GM19328 (cell line): ENCODE measurements around the gene UGDH.
"Not testable (repeated sequence)": the region's sequence is repeated elsewhere in the genome, so short reads cannot be mapped to it uniquely, and the experiment has no call there.

Experiments used
- ATAC-seq: cut with Tn5 transposase; IDR thresholded peaks from one replicate; pipeline ENCODE4 v1.9.1; 2021; ENCODE audit warnings: mild to moderate bottlenecking, moderate library complexity; ENCODE audit not compliant: unreplicated experiment

The UGDH gene

DNA sequence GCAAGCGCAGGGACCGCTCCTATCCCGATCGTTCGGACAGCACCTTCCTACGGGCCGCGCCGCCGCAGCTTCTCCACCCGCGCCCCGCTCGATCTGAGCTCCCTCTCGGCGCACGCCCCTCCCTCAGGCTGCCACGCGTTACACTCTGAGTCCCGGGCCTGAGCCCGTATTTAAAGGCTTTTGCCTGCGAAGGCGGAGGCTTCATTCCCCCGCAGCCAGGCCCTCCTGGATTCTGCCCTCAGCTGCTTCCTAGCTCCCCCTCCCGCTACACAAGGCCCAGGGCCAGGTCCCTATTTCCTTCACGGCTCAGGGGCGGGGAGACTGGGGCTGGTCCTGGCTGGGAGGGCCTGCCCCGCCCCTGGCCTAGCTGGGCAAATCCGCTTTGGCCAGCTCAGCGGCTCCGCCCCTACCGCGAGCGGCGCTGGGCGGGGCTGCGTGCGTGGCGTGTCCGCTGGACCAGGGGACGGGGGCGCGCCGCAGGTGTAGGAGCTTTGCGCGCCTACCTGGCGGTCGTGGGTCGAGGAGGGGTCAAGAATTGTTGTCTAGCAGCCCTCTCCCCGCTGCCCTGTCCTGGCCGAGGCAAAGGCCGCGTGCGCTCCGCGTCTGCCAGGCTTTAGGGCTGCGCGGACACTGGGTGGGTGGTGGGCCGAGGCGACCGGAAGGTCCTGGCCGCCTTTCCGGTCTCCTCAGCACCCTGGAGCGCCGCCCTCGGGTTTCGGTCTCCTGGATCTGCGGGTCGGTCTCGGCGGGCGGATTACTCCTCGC lies at the start of gene UGDH:
TSS of gene UGDH (minus strand) at position 144 of the 765 bp plus-strand sequence. CDS start 5,927 bp downstream, outside the sequence.
- peak; percentile 98 for ATAC-seq

- no peak for ATAC-seq
Observed at GRCh38 chr4:39574946-39575345, 47.7 kb upstream of the UGDH start.

DNA sequence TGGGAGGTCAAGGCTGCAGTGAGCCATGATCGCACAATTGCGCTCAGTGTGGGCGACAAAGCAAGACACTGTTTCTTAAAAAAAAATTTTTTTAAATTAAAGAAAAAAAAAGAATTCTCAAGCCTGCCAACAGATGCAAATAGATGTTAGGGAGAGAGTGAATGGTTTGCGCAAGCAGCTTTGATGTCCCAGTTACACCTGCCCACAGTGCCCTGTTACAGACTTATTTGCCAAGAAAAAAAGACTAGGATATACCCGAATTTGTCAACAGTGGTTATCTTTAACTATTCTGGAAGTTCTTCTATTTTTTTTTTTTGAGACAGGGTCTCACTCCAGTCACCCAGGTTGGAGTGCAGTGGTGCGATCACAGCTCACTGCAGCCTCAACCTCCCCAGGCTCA lies 44.3 kb upstream of the UGDH start:
- no peak for ATAC-seq

- ATAC-seq: no peak
Observed at GRCh38 chr4:39571054-39571453, 43.8 kb upstream of the UGDH start.

DNA sequence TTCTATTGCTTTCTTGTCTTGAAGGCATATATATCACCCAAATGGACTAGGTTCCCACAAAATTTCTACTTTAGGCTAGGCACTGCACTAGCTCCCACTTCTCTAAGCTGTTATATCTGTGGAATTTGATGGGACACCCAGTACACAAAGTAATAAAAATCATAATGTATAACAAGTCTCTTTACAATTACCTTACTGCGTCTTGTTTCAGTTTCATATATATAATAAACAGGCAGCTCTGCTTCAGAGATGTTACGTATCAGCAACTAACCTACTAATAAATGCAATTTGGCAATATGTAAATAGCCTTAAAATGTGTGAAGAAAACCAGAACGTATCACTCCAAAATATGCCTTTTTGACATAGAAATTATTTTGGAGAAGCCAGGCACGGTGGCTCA lies 42.0 kb upstream of the UGDH start:
- ATAC-seq: no peak

GRCh38 chr4:39568805-39569204 lies 41.6 kb upstream of the UGDH start:
- no peak for ATAC-seq

DNA sequence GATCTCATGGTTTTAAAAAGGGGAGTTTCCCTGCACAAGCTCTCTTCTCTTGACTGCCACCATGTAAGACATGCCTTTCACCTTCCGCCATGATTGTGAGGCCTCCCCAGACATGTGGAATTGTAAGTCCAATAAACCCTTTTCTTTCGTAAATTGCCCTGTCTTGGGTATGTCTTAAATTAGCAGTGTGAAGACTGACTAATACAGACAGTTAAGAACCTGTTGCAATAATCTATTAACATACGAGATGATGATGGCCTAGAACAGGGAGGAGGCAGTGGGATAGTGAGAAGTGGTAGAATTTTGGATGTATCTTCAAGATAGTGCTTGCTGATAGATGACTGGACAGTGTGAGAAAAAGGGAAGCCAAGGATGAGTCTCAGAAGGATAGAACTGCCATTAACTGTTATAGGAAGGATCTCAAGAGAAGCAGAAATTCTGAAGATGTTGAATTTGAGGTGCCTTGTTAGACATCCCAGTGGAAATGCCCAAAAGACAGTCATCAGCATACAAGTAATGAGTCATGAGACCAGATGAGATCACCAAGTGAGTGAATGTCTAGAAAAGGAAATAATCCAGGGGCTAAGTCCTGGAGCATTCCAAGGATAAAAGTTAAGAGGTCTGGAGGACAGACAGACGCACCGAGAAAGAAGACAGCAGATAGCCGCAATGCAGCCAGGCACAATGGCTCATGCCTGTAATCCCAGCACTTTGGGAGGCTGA lies 38.8 kb upstream of the UGDH start:
- ATAC-seq: no peak

GRCh38 chr4:39563346-39563847 lies 36.2 kb upstream of the UGDH start:
- no peak for ATAC-seq

GRCh38 chr4:39562792-39563191 lies 35.6 kb upstream of the UGDH start:
- ATAC-seq: no peak

GRCh38 chr4:39559626-39560025 lies 32.4 kb upstream of the UGDH start:
- ATAC-seq: no peak

DNA sequence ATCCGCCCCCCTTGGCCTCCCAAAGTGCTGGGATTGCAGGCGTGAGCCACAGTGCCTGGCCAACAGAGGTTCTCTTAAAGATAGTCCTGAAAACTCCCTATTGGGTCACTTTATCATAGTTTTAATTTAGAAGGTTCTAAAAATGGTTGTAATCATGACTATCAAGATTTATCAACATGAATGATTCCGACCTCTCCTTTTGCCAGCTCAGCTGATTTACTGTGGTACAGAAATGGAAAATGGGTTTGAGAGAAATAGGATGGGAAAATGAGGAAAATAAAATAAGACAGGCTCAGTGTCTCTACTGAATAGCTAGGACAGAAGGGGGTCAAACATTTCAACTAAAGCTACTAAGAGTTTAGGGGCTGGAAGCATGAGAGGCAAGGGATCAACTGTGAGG lies 28.2 kb upstream of the UGDH start:
- no peak for ATAC-seq

- ATAC-seq: no peak
Observed at GRCh38 chr4:39548425-39549067, 21.3 kb upstream of the UGDH start.

GRCh38 chr4:39544580-39545315 lies 17.5 kb upstream of the UGDH start:
- no peak for ATAC-seq

DNA sequence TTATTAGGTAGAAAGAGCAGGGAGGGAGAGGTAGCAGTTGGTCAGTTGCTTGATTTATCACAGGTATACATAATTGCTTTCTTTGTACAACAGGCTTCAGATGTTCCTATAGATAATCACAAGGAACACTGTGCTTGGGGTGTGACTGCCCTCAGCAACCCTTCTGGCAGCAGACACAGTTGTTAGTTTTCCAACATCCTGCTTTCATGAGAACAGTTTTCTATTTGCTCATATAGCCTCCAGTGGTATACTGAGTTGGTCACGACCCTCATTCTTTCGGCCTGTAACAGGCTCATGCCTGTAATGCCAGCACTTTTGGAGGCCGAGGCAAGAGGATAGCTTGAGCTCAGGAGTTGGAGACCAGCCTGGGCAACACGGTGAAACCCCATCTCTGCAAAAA lies 16.8 kb upstream of the UGDH start:
- not testable (repeated sequence) for ATAC-seq

- ATAC-seq: no peak
Observed at GRCh38 chr4:39543034-39543433, 15.8 kb upstream of the UGDH start.

DNA sequence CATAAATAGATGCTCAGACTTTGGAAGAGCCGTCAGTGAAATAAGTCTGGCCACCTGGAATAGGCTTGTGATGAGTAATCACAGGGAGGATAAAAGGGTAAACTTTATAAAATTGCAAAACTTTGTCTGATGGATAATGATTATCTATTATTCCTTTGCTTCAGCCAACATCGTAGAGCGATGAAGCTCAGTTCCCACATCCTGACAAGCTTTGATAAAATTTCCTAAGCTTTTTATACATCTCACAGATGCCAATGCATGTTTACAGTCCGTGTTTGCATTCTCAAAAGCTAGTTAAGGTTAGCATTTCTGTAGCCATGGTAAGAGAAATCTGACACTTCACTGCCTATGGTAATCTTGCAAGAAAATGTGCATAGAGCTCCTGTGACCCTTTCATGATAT lies 15.4 kb upstream of the UGDH start:
- no peak for ATAC-seq

- ATAC-seq: no peak
Observed at GRCh38 chr4:39541987-39542610, 14.9 kb upstream of the UGDH start.

DNA sequence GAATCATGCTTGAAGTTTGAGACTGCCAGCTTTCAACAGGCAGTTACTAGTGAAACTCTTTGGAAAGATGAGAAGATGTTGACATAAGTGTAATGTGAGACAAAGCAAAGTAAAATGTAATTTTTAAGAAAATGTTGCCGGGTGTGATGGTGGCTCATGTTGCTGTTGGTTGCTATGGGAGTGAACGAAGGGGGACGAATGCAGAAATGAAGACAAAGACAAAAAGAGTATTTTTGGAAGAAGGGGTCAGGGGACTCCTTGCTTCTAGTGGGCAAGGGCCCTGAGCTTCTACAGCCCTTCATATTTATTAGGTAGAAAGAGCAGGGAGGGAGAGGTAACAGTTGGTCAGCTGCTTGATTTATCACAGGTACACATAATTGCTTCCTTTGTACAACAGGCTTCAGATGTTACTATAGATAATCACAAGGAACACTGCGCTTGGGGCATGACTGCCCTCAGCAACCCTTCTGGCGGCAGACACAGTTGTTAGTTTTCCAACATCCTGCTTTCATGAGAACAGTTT lies 11.9 kb upstream of the UGDH start:
- ATAC-seq: no peak

- ATAC-seq: no peak
Observed at GRCh38 chr4:39533541-39533940, 6.3 kb upstream of the UGDH start.

DNA sequence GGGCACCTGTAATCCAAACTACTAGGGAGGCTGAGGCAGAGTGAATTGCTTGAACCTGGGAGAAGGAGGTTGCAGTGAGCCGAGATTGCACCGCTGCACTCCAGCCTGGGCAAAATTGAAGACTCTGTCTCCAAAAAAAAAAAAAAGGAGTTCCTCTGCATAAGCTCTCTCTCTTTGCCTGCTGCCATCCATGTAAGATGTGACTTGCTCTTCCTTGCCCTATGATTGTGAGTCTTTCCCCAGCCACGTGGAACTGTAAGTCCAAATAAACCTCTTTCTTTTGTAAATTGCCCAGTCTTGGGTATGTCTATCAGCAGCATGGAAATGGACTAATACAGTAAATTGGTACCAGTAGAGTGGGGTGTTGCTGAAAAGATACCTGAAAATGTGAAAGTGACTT lies 5.0 kb upstream of the UGDH start:
- ATAC-seq: not testable (repeated sequence)
